OCI-LY7 (cell line): Measurements from ENCODE around the gene DIO1. TPM values are rescaled to one million over a fixed set of nuclear protein-coding genes. Genes with fewer than 3 reads are reported as not detected.

Source experiments
- BruUV-seq: library from RNA; stranded (reverse); fragments of 400-500 nt; replicated peaks from 2 replicates; lab custom pipeline; 2021; lab: Mats Ljungman, UMichigan
- CTCF ChIA-PET: fragments of 300-600 bp; sonication (Branson Sonifier 250); formaldehyde crosslinking; loops from one replicate; lab custom pipeline; 2022; ENCODE audit warnings: antibody characterized with exemption; ENCODE audit not compliant: unreplicated experiment; lab: Charles Lee
- POLR2A ChIA-PET: fragments of 300-600 bp; sonication (Branson Sonifier 250); formaldehyde crosslinking; loops from one replicate; lab custom pipeline; 2022; ENCODE audit warnings: antibody characterized with exemption; lab: Charles Lee
- DNase-seq: peaks from one replicate; pipeline ENCODE4 v3.0.0-alpha.2; 2015; ENCODE audit warnings: low spot score
- H2AFZ ChIP-seq: fragments of 200-600 bp; sonication (generic), shearing (Covaris generic); 2 replicates; pipeline ENCODE4 v1.6.1; 2014; ENCODE audit warnings: mild to moderate bottlenecking, antibody characterized with exemption, low read length, moderate library complexity
- H3K27ac ChIP-seq: fragments of 200-600 bp; sonication (generic); 2 replicates; pipeline ENCODE4 v1.5.1; 2014; ENCODE audit warnings: mixed run types, low read depth, mild to moderate bottlenecking, moderate library complexity, low read length, inconsistent platforms; ENCODE audit not compliant: poor library complexity, severe bottlenecking
- H3K36me3 ChIP-seq: fragments of 200-600 bp; sonication (generic); 2 replicates; pipeline ENCODE4 v1.6.1; 2014; ENCODE audit warnings: mild to moderate bottlenecking, antibody characterized with exemption, low read length, moderate library complexity, mixed read lengths; ENCODE audit not compliant: insufficient read depth
- H3K4me1 ChIP-seq: fragments of 200-600 bp; sonication (generic); 2 replicates; pipeline ENCODE4 v1.5.1; 2014; ENCODE audit warnings: mild to moderate bottlenecking, low read length; ENCODE audit not compliant: insufficient read depth, poor library complexity, severe bottlenecking
- H3K4me2 ChIP-seq: fragments of 200-600 bp; sonication (generic); 2 replicates; pipeline ENCODE4 v1.6.1; 2014; ENCODE audit warnings: mild to moderate bottlenecking, low read length
- H3K4me3 ChIP-seq: fragments of 200-600 bp; sonication (generic); 2 replicates; pipeline ENCODE4 v1.5.1; 2014; ENCODE audit warnings: mild to moderate bottlenecking, low read depth, low read length; ENCODE audit not compliant: poor library complexity, severe bottlenecking
- H3K79me2 ChIP-seq: fragments of 200-600 bp; sonication (generic); 2 replicates; pipeline ENCODE4 v1.6.1; 2016; ENCODE audit warnings: low read depth, mild to moderate bottlenecking, low read length, moderate library complexity, mixed read lengths; ENCODE audit not compliant: insufficient read depth
- H3K9me2 ChIP-seq: fragments of 200-600 bp; sonication (generic); 2 replicates; pipeline ENCODE4 v1.6.1; 2016; ENCODE audit warnings: mild to moderate bottlenecking, low read length, mixed read lengths; ENCODE audit not compliant: insufficient read depth
- H3K9me3 ChIP-seq: fragments of 200-600 bp; sonication (generic); 2 replicates; pipeline ENCODE4 v1.6.1; 2014; ENCODE audit warnings: mild to moderate bottlenecking, mixed run types, low read length, mixed read lengths
- H4K20me1 ChIP-seq: fragments of 200-600 bp; sonication (generic); 2 replicates; pipeline ENCODE4 v1.6.1; 2014; ENCODE audit warnings: mild to moderate bottlenecking, antibody characterized with exemption, low read length, moderate library complexity, mixed read lengths; ENCODE audit not compliant: insufficient read depth
- EZH2phosphoT487 ChIP-seq: fragments of 200-600 bp; sonication (generic); IDR thresholded peaks from 2 replicates; pipeline ENCODE4 v1.6.1; 2018; ENCODE audit warnings: low read depth, borderline replicate concordance, mild to moderate bottlenecking, mixed run types, antibody characterized with exemption, low read length, moderate library complexity, mixed read lengths
- intact Hi-C: fragments of 100-400 bp; cut with micrococcal nuclease; formaldehyde crosslinking; loops from one replicate; pipeline ENCODE4 v1.10.0; 2022; ENCODE audit not compliant: unreplicated experiment
- total RNA-seq, 2 experiments: library from RNA; depleted of rRNA in 1 of 2; stranded (reverse); fragments of >200 nt in 1 of 2; shearing (Covaris generic) in 1 of 2; gene quantifications; 2 replicates each; pipeline ENCODE4 v1.2.3, GENCODE V29; 2014 to 2022
- TF ChIP-seq, protein P1 (sequence below): fragments of 200-600 bp; sonication (generic); conservative IDR thresholded peaks from 2 replicates; pipeline ENCODE4 v1.5.1; 2014; ENCODE audit warnings: mild to moderate bottlenecking, antibody characterized with exemption, low read length, moderate library complexity, mixed read lengths

DIO1 gene
- total RNA-seq, 2 experiments from 2014 or later = not detected

GRCh38 chr1:53929246-53929960, 35.4 kb downstream of the DIO1 start:
- no peaks in the 10 kb centered on the region for H3K79me2 ChIP-seq
- H3K4me3 ChIP-seq = no peak overlapping the region
- CTCF ChIA-PET = no interaction called here
- intact Hi-C loops = no loop called here
- H3K27ac ChIP-seq = no peak overlapping the region
- H3K9me2 ChIP-seq = no peaks in the 10 kb centered on the region
- DNase-seq = no peak
- no peaks in the 10 kb centered on the region for H3K4me1 ChIP-seq
- POLR2A ChIA-PET = no interaction called here
- H2AFZ ChIP-seq = no peak overlapping the region
- TF ChIP-seq EZH2phosphoT487 = no peak
- TF ChIP-seq, protein P1, sequence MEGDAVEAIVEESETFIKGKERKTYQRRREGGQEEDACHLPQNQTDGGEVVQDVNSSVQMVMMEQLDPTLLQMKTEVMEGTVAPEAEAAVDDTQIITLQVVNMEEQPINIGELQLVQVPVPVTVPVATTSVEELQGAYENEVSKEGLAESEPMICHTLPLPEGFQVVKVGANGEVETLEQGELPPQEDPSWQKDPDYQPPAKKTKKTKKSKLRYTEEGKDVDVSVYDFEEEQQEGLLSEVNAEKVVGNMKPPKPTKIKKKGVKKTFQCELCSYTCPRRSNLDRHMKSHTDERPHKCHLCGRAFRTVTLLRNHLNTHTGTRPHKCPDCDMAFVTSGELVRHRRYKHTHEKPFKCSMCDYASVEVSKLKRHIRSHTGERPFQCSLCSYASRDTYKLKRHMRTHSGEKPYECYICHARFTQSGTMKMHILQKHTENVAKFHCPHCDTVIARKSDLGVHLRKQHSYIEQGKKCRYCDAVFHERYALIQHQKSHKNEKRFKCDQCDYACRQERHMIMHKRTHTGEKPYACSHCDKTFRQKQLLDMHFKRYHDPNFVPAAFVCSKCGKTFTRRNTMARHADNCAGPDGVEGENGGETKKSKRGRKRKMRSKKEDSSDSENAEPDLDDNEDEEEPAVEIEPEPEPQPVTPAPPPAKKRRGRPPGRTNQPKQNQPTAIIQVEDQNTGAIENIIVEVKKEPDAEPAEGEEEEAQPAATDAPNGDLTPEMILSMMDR = no peak
- H4K20me1 ChIP-seq = no peaks in the 10 kb centered on the region
- peaks cover 12% of the 10 kb centered on the region for H3K9me3 ChIP-seq
- no TSS peak for BruUV-seq
- H3K36me3 ChIP-seq = peaks cover 64% of the 10 kb centered on the region
- H3K4me2 ChIP-seq = no peak overlapping the region

DNA sequence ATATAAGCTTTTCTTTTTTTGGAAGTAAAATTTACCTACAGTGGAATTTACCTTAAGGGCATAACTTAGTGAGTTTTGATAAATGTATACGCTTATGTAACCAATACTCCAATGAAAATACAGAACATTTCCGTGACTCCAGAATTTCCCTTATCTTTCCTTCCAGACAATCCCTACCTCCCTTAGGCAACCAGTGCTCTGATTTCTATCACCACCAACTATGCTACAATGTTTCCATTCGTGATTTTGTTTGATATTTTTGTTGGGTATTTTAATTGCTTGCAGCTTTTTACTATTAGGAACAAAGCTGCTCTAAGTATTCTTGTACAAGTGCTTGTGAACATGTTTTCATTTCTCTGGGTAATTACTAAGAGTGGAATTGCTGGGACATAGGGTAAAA, 36.9 kb downstream of the DIO1 start:
- no peak overlapping the region for H3K27ac ChIP-seq
- no TSS peak for BruUV-seq
- ChIA-PET POLR2A (interaction anchor here (0.6 to 2.0 kb wide), 2 partner anchors 14 to 210 kb away, joined by 3 to 8 read pairs; partner anchors contain the start of gene IFT25), CTCF (no interaction called here)
- no peaks in the 10 kb centered on the region for H3K79me2 ChIP-seq
- peaks cover 21% of the 10 kb centered on the region for H3K9me3 ChIP-seq
- H3K9me2 ChIP-seq = no peaks in the 10 kb centered on the region
- H3K36me3 ChIP-seq = peaks cover 70% of the 10 kb centered on the region
- DNase-seq = no peak
- no peak for TF ChIP-seq EZH2phosphoT487
- TF ChIP-seq, protein P1 = no peak
- H3K4me2 ChIP-seq = no peak overlapping the region
- no peak overlapping the region for H3K4me3 ChIP-seq
- H4K20me1 ChIP-seq = no peaks in the 10 kb centered on the region
- H3K4me1 ChIP-seq = no peaks in the 10 kb centered on the region
- intact Hi-C loops = no loop called here
- H2AFZ ChIP-seq = no peak overlapping the region

DNA sequence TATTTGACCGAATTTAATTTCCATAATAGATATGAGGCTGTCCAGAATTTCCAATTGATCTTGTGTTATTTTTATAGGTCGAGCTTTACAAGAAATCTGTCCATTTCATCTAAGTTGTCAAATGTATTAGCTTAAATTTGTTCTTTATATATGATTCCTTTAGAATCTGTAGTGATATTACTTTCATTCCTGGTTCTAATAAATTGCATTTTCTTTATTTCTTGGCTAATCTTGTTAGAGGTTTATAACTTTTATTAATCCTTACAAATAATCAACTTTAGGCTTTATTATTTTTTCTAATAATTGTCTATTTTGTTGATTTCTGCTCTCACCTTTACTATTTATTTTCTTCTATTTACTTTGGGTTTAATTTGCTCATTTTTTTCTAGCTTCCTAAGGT, 37.5 kb downstream of the DIO1 start:
- Histone ChIP-seq H3K36me3 (peaks cover 69% of the 10 kb centered on the region), H4K20me1 (no peaks in the 10 kb centered on the region), H3K4me2 (no peak overlapping the region), H3K4me3 (no peak overlapping the region), H2AFZ (no peak overlapping the region), H3K4me1 (no peaks in the 10 kb centered on the region), H3K9me3 (peaks cover 21% of the 10 kb centered on the region), H3K79me2 (no peaks in the 10 kb centered on the region), H3K9me2 (no peaks in the 10 kb centered on the region), H3K27ac (no peak overlapping the region)
- BruUV-seq = no TSS peak
- DNase-seq = no peak
- ChIA-PET CTCF (no interaction called here), POLR2A (interaction anchor here (0.6 to 2.0 kb wide), 2 partner anchors 13 to 210 kb away, joined by 3 to 8 read pairs; partner anchors contain the start of gene IFT25)
- TF ChIP-seq, protein P1 = no peak
- no peak for TF ChIP-seq EZH2phosphoT487
- intact Hi-C loops = no loop called here
